K562 (cell line): ENCODE data around the gene HDLBP. TPM values are rescaled to one million over a fixed set of nuclear protein-coding genes. Genes with fewer than 3 reads are reported as not detected.
"Not testable (repeated sequence)": the region's sequence is repeated elsewhere in the genome, so short reads cannot be mapped to it uniquely, and the experiment has no call there.

Experiments used
- ATAC-seq: fragments of 200-7000 bp; cut with Tn5 transposase; 3 replicates; pipeline ENCODE4 v1.9.1; 2020; ENCODE audit warnings: moderate library complexity
- BruUV-seq: library from RNA; stranded (reverse); fragments of 400-500 nt; replicated peaks from 2 replicates; lab custom pipeline; 2021; lab: Mats Ljungman, UMichigan
- CTCF ChIA-PET: fragments of 300-600 bp; formaldehyde crosslinking; extraction: SDS; loops from one replicate; lab custom pipeline; 2021; ENCODE audit warnings: low intra/inter-chr PET ratio; lab: Yijun Ruan, JAX
- POLR2A ChIA-PET: fragments of 300-600, 350-650 bp; sonication (Branson Sonifier 250); formaldehyde crosslinking; extraction: SDS; loops from one replicate; lab custom pipeline; 2021; ENCODE audit warnings: antibody characterized with exemption, inconsistent platforms; lab: Yijun Ruan, JAX
- DNase-seq, 4 experiments: peaks; one replicate each; pipeline versions ENCODE4 v3.0.0 to v3.0.0-alpha.2; 2011 to 2018; ENCODE audit warnings: low spot score in 3 of 4, mixed read lengths in 3 of 4; ENCODE audit errors: extremely low read depth in 1 of 4
- FAIRE-seq: peaks from 2 replicates; lab custom pipeline; 2011; peaks lifted over from hg19 to GRCh38; lab: Jason Lieb, UNC
- H2AFZ ChIP-seq: 2 replicates; pipeline ENCODE4 v1.6.0; 2011; ENCODE audit warnings: low read depth, low read length, control low read depth, inconsistent platforms
- H3K27ac ChIP-seq: fragments of 200-600 bp; 3 replicates; pipeline ENCODE4 v1.8.0; 2011; ENCODE audit warnings: low read depth, mild to moderate bottlenecking, control low read depth, inconsistent platforms, low read length, moderate library complexity, mixed read lengths; ENCODE audit errors: extremely low read depth
- H3K27me3 ChIP-seq, 2 experiments: fragments of 300-600 bp in 1 of 2; 2 replicates in 1 of 2; 3 replicates in 1 of 2; pipeline versions ENCODE4 v1.6.0 to v1.8.0; 2011; ENCODE audit warnings: inconsistent platforms in 2 of 2, low read length in 2 of 2, mild to moderate bottlenecking in 1 of 2, mixed read lengths in 1 of 2, moderate library complexity in 1 of 2; ENCODE audit not compliant: control insufficient read depth in 2 of 2, insufficient read depth in 2 of 2
- H3K36me3 ChIP-seq: fragments of 300-600 bp; 3 replicates; pipeline ENCODE4 v1.8.0; 2011; ENCODE audit warnings: mild to moderate bottlenecking, low read length, inconsistent platforms; ENCODE audit not compliant: control insufficient read depth, insufficient read depth
- H3K4me1 ChIP-seq, 2 experiments: fragments of 200-600 bp in 1 of 2; replicated peaks in 1 of 2; 2 replicates in 1 of 2; 3 replicates in 1 of 2; pipeline versions ENCODE4 v1.5.1 to v1.8.0; 2011; ENCODE audit warnings: inconsistent platforms in 2 of 2, low read length in 2 of 2, mild to moderate bottlenecking in 1 of 2, mixed read lengths in 1 of 2, moderate library complexity in 1 of 2; ENCODE audit not compliant: control insufficient read depth in 2 of 2, insufficient read depth in 2 of 2
- H3K4me2 ChIP-seq: 2 replicates; pipeline ENCODE4 v1.6.1; 2011; ENCODE audit warnings: low read length, control low read depth, inconsistent platforms, mixed read lengths; ENCODE audit not compliant: insufficient read depth
- H3K4me3 ChIP-seq: fragments of 200-600 bp; sonication (generic), shearing (Covaris generic); 2 replicates; pipeline ENCODE4 v1.5.1; 2016; ENCODE audit warnings: control low read depth, inconsistent platforms
- H3K79me2 ChIP-seq: fragments of 200-600 bp; 3 replicates; pipeline ENCODE4 v1.8.0; 2011; ENCODE audit warnings: low read length, inconsistent platforms; ENCODE audit not compliant: control insufficient read depth, insufficient read depth
- H3K9ac ChIP-seq, 2 experiments: 2 replicates each; pipeline versions ENCODE4 v1.6.0 to v1.6.1; 2011; ENCODE audit warnings: low read depth in 2 of 2, low read length in 2 of 2, control low read depth in 1 of 2, inconsistent platforms in 1 of 2, mild to moderate bottlenecking in 1 of 2, mixed read lengths in 1 of 2; ENCODE audit not compliant: insufficient read depth in 1 of 2
- H3K9me1 ChIP-seq: one replicate; pipeline ENCODE4 v1.6.0; 2011; ENCODE audit warnings: inconsistent platforms, mild to moderate bottlenecking, low read length, moderate library complexity; ENCODE audit not compliant: control insufficient read depth, insufficient read depth
- H3K9me3 ChIP-seq: replicated peaks from 2 replicates; pipeline ENCODE4 v1.5.1; 2011; ENCODE audit warnings: low read depth, low read length, inconsistent platforms; ENCODE audit not compliant: control insufficient read depth, insufficient read depth
- H4K20me1 ChIP-seq: replicated peaks from 2 replicates; pipeline ENCODE4 v1.6.1; 2011; ENCODE audit warnings: low read length, inconsistent platforms, mixed read lengths; ENCODE audit not compliant: control insufficient read depth, insufficient read depth
- ILF3 ChIP-seq: fragments of 450-650 bp; IDR thresholded peaks from 2 replicates; pipeline ENCODE4 v1.6.1; 2018; ENCODE audit warnings: antibody characterized with exemption, mild to moderate bottlenecking, moderate library complexity, borderline replicate concordance
- LEF1 ChIP-seq: fragments of 450-650 bp; IDR thresholded peaks from 2 replicates; pipeline ENCODE4 v1.6.1; 2016; ENCODE audit warnings: mild to moderate bottlenecking
- MCM7 ChIP-seq, 2 experiments: fragments of 450-650 bp; IDR thresholded peaks; 2 replicates each; pipeline ENCODE4 v1.6.1; 2016 to 2018
- MITF ChIP-seq: IDR thresholded peaks from 2 replicates; pipeline ENCODE4 v1.6.1; 2014; ENCODE audit warnings: antibody characterized with exemption
- PHB ChIP-seq: fragments of 250-450 bp; sonication (Bioruptor Pico); IDR thresholded peaks from 2 replicates; pipeline ENCODE4 v1.5.0; 2021
- PTBP1 ChIP-seq: fragments of 200-400 bp; formaldehyde crosslinking; IDR thresholded peaks from 2 replicates; pipeline ENCODE4 v1.6.1; 2017; ENCODE audit warnings: low read depth, low read length
- PTTG1 ChIP-seq: fragments of 450-650 bp; IDR thresholded peaks from 2 replicates; pipeline ENCODE4 v1.6.1; 2016; ENCODE audit warnings: low read depth, mild to moderate bottlenecking, missing genetic modification characterization, missing compliant biosample characterization
- RAD51 ChIP-seq: fragments of 450-650 bp; IDR thresholded peaks from 2 replicates; pipeline ENCODE4 v1.7.1; 2016; ENCODE audit warnings: low read depth, mild to moderate bottlenecking, borderline replicate concordance
- ZBED1 ChIP-seq: IDR thresholded peaks from 2 replicates; pipeline ENCODE4 v1.6.1; 2014
- ZFP91 ChIP-seq: sonication (generic); formaldehyde crosslinking; IDR thresholded peaks from 2 replicates; pipeline ENCODE4 v1.8.0; 2022; ENCODE audit warnings: mild to moderate bottlenecking, missing genetic modification reagents
- ZNF239 ChIP-seq: fragments of 250-450 bp; sonication (Bioruptor Pico); IDR thresholded peaks from 2 replicates; pipeline ENCODE4 v1.4.0; 2020; ENCODE audit warnings: mild to moderate bottlenecking
- WGBS: fragments of 100-300 bp; shearing (Covaris generic); methylation state at CpG from one replicate; pipeline ENCODE4 v1.1.6; 2016; ENCODE audit warnings: low coverage, mixed read lengths; ENCODE audit not compliant: insufficient coverage; ENCODE audit errors: missing lambda C conversion rate; 5-methylcytosine and 5-hydroxymethylcytosine counted together
- in situ Hi-C: fragments of 300-500 bp; cut with MboI; formaldehyde crosslinking; loops from 4 replicates; pipeline ENCODE4 v1.15.0; 2018; ENCODE audit warnings: inconsistent platforms, mixed read lengths
- intact Hi-C: fragments of 100-400 bp; cut with micrococcal nuclease; formaldehyde crosslinking; loops from 2 replicates; pipeline ENCODE4 v1.14.2; 2022
- polyA plus RNA-seq, 8 experiments: library from polyadenylated mRNA; depleted of rRNA in 4 of 8; stranded (reverse) in 5 of 8; unstranded in 3 of 8; fragments of >200 nt; fragmentation: Nextera tagmentation in 2 of 8; fragmentation: Illumina TruSeq in 1 of 8; extraction: Ambion mirVana in 2 of 8; extraction: Trizol in 1 of 8; gene quantifications; 2 replicates each; pipeline versions ENCODE4 v1.2.1 to v1.2.3, GENCODE V29; 2011 to 2014; ENCODE audit warnings: inconsistent platforms in 1 of 8, missing spikeins in 1 of 8
- total RNA-seq, 7 experiments: library from RNA; depleted of rRNA in 6 of 7; stranded (reverse); fragments of >200 nt in 6 of 7; fragmentation: Illumina TruSeq in 2 of 7; extraction: Trizol in 2 of 7; gene quantifications; 2 replicates each; pipeline versions ENCODE4 v1.2.1 to v1.2.3, GENCODE V29; 2011 to 2021; ENCODE audit warnings: low replicate concordance in 1 of 7

Gene HDLBP
- total and polyA plus RNA-seq, 9 of the 15 experiments (the other 6 are each of a cell fraction or from before 2014, with no cell fraction given), result 24.4 to 378 (median 146) TPM

GRCh38 chr2:241295326-241296095 is 20.0 kb downstream of the HDLBP start (continued):
- no peak for TF ChIP-seq PTTG1
- TF ChIP-seq ZBED1, result no peak

GRCh38 chr2:241293378-241293797 is 22.1 kb downstream of the HDLBP start:
- Histone ChIP-seq H3K36me3 (peaks cover 24% of the 10 kb centered on the region; the same call in 2 of the 3 replicates), H4K20me1 (0 out of 2 replicates have a peak, but pooled peaks cover 13% of the 10 kb centered on the region), H3K79me2 (peaks cover 93% of the 10 kb centered on the region)
- CTCF ChIA-PET, H2AFZ ChIP-seq, BruUV-seq, H3K27me3 ChIP-seq, H3K27ac ChIP-seq, H3K4me1 ChIP-seq, H3K4me3 ChIP-seq, intact Hi-C loops, DNase-seq, H3K4me2 ChIP-seq, H3K9me3 ChIP-seq, H3K9ac ChIP-seq, ATAC-seq, FAIRE-seq, H3K9me1 ChIP-seq, in situ Hi-C loops: not testable (repeated sequence)
- 79% methylated on average over 5 of the region's 7 CpGs for WGBS
- POLR2A ChIA-PET, result interaction anchor here (1.1 to 1.2 kb wide), 2 partner anchors 9 to 11 kb away, joined by 5 read pairs; no protein-coding TSS in a partner anchor

GRCh38 chr2:241291977-241292376 is 23.5 kb downstream of the HDLBP start:
- no peaks in the 10 kb centered on the region for H3K9me1 ChIP-seq
- peaks cover 91% of the 10 kb centered on the region for H3K79me2 ChIP-seq
- H4K20me1 ChIP-seq, result 0 out of 2 replicates have a peak, but pooled peaks cover 13% of the 10 kb centered on the region
- no TSS peak for BruUV-seq
- FAIRE-seq (no peak), DNase-seq (no peak), ATAC-seq (no peak)
- no peak overlapping the region for H3K4me2 ChIP-seq
- CTCF ChIA-PET, result no interaction called here
- POLR2A ChIA-PET, result interaction anchor here (0.6 to 1.2 kb wide), 4 partner anchors 9 to 41 kb away, joined by 3 to 5 read pairs (median 3); no protein-coding TSS in a partner anchor
- no peak overlapping the region for H2AFZ ChIP-seq
- no peaks in the 10 kb centered on the region for H3K27me3 ChIP-seq
- H3K27ac ChIP-seq, result no peak overlapping the region
- intact Hi-C loops, result no loop called here
- in situ Hi-C loops, result no loop called here
- H3K4me1 ChIP-seq, result no peaks in the 10 kb centered on the region; a peak in 1 of 5 replicates
- H3K9ac ChIP-seq, result no peak overlapping the region
- H3K9me3 ChIP-seq, result no peaks in the 10 kb centered on the region
- WGBS, result 65% methylated on average over 6 of the region's 6 CpGs
- H3K4me3 ChIP-seq, result no peak overlapping the region
- peaks cover 25% of the 10 kb centered on the region; the same call in 2 of the 3 replicates for H3K36me3 ChIP-seq
- TF ChIP-seq ZFP91 (CRISPR knock-in tag) (no peak), PTBP1 (no peak), ILF3 (no peak), MCM7 (IDR thresholded peaks at IDR 0.05) (no peak), MITF (no peak), LEF1 (no peak), ZNF239 (CRISPR knock-in tag) (no peak), PHB (CRISPR knock-in tag) (no peak), RAD51 (no peak)
